WTC11 (cell line): ENCODE data around the gene GABRR2.

Experiments used
- CDX4 ChIP-seq: fragments of 250-450 bp; sonication (Bioruptor Pico); IDR thresholded peaks from 2 replicates; pipeline ENCODE4 v1.9.0; 2021; ENCODE audit warnings: moderate library complexity, mild to moderate bottlenecking, inconsistent platforms, borderline replicate concordance
- CREB1 ChIP-seq: sonication (generic); formaldehyde crosslinking; IDR thresholded peaks from 2 replicates; pipeline ENCODE4 v1.8.0; 2023; ENCODE audit warnings: mild to moderate bottlenecking, missing genetic modification reagents
- CTCF ChIP-seq: fragments of 200-600 bp; IDR thresholded peaks from 2 replicates; pipeline ENCODE4 v1.8.0; 2022; ENCODE audit warnings: antibody characterized with exemption
- MAX ChIP-seq: sonication (generic); formaldehyde crosslinking; IDR thresholded peaks from 2 replicates; pipeline ENCODE4 v1.8.0; 2022; ENCODE audit warnings: mild to moderate bottlenecking, missing genetic modification reagents

- TF ChIP-seq CTCF: no peak
- no peak for TF ChIP-seq CREB1
- no peak for TF ChIP-seq MAX
- TF ChIP-seq CDX4: no peak
Observed at GRCh38 chr6:89323511-89323971, 8.4 kb upstream of the GABRR2 start.
